IPS-11a (cell line): Measurements from ENCODE around the gene SNRK.

Experiments used
- H3K4me3 ChIP-seq: one replicate; pipeline ENCODE4 v1.5.1; 2013; ENCODE audit warnings: low read depth, low read length, control low read depth

Gene SNRK

GRCh38 chr3:43370293-43370980 is 84.1 kb downstream of the SNRK start:
- no peak overlapping the region for H3K4me3 ChIP-seq

GRCh38 chr3:43371494-43371893 is 85.2 kb downstream of the SNRK start:
- H3K4me3 ChIP-seq, result no peak overlapping the region

DNA sequence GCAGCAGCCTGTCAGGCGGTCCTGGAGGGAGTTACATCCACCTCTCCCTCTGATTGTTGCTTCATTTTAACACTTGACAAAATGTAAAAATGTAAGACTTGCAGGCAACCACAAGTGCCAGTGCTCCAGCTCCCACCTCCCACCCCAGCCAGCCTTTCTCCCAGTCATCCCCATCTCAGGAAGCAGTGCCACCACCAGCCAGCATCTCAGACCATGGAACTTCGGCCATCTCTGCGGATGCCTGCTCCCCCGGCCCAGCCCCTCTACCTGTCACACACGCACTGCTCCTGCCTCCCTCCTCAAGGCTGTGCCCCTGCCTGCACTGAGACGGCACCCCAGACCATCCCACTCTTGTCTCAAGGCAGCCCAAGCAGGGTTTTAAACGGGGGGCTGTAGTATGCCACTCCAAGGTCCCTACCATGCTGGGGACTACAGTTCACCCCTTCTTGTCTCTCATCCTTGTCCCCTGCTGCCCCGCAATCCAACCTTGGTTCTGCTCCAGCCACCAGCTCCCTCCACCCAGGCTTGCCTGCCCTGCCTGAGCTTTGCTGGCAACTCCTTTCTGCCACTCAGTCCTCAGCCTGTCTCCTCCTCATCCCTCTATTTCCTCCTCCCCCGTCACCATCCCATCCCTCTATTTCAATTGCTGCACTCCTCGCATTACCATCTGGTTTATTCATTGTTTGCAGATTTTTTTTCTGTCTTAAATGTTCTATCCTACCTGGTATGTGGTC is 85.8 kb downstream of the SNRK start:
- no peak overlapping the region for H3K4me3 ChIP-seq

DNA sequence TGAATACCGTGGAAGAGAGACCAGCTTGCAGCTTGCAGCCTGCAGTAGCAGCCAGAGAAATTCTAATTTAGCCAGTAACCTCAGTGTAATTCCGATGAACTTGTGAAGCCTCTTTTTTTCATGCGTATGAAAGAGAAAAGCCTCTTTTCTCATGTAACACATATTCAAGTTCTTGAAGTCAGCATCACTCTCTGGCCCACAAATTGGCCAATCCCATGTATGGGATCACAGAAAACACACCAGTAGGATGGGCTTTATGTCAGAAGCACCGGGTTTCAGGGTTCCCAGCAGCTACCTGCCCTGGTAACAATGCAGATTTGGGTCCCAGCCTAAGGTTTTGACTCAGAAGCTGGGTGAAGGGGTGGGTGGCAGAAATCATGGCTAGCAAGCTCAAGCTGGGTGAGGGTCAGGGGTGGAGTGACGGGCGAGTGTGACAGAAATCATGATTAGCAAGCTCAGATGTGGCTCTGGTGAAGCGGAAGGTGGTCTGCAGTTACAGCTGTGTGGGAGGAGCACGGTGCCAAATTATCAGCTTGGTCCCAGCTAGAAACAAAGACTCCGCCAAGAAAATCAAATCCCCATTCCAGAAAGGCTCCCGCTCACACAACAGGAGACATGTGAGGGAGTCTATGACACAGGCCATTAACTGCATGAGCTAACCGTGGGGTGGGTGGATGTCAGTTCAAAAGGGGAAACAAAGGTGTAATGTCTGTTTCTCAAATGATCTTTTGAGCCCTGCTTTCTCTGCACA is 86.6 kb downstream of the SNRK start:
- no peak overlapping the region for H3K4me3 ChIP-seq

DNA sequence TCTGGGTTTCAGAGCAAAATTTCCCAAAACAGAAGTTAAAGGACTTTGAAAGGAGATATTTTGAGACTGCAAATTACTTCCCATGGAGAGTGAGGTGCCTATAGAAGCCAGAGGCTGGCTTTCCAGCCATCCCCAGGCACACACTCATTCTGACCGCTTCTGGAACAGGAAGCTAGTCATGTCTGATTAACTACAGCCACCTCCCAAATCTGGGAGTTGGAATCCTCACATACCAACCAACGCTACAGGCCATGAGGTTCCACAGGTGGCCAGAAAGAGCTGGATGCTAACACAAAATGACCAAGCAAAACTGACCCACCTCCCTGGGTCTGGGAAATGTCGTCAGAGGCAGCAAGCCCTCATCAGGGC is 87.2 kb downstream of the SNRK start:
- H3K4me3 ChIP-seq, result no peak overlapping the region

- no peak overlapping the region for H3K4me3 ChIP-seq
Observed at GRCh38 chr3:43378066-43378935, 92.0 kb downstream of the SNRK start.

DNA sequence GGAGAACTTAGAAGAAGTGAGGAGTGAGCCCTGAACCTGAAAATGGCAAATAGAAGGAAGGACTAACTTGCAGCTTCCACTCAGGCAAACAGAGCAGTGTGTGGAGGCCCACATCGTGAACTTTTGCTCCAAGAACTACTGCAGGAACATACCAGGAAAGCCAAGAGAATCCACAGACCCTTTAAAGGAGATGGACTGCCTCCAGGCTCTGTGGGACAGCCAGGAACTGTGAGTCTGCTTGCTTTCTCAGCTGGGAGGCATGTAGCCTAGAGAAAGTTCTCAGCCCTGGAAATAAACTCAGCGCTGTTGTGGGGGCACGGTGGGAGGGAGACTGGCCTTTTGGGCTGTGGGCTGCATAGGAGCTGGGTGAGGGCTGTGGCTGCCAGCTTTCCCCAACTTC is 93.0 kb downstream of the SNRK start:
- H3K4me3 ChIP-seq, result no peak overlapping the region

GRCh38 chr3:43388175-43388574 is 101.8 kb downstream of the SNRK start:
- H3K4me3 ChIP-seq, result no peak overlapping the region

- no peak overlapping the region for H3K4me3 ChIP-seq
Observed at GRCh38 chr3:43388915-43389314, 102.6 kb downstream of the SNRK start.

DNA sequence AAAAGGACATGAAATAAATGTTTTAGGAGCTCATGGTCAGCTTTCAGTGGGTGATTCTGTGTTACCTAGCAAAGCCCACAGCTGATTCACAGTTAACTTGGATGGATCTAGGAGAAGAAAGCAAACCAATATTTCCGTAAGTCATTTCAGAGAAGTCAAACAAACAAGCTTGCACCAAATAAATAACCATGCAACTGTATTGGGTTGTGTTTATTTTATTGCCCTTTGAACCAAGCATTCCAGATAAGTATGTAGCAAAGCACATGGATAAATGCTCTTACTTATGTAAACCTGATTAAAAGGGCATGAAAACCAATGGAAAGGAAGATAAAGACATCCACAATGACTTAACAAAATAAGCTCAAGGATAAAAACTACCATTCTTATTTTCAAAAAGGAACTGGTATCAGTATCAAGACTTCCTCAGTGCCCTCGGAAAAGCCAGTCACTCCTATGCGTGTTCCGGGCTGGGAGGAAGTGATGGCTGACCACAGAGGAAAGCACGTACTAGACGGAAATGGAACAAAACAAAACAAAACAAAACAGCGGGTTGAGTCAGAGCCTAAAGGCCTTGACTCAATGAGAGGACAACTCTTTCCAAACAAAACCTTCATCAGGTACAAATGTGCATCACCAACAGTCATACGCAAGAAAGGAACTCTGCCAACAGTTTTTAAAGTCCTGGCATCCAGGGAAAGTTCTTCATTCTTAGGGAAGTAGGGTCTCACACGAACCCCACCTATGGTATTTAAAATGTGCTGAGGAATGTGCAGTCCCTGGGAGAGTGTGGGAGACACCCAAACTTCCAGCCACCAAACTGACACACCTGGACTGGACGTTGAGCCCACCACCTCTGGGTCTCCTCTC is 103.3 kb downstream of the SNRK start:
- no peak overlapping the region for H3K4me3 ChIP-seq

- H3K4me3 ChIP-seq, result no peak overlapping the region
Observed at GRCh38 chr3:43390255-43390588, 103.9 kb downstream of the SNRK start.

DNA sequence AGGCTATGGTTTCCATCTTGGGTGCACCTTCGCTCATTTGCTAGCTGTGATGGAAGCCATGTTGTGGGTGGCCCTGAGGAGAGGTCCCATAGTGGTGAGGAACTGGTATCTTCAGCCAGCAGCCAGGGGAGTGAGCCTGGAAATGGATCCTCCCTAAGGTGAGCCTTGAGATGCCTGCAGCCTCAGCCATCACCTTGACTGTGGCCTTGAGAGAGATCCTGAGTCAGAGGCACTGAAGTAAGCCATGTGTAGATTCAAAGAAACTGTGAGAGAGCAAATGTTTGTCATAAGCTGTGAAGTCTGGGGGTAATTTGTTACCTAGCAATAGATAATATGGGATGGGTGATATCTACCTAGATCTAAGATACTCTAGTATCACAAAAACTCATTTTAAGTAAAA is 105.3 kb downstream of the SNRK start:
- no peak overlapping the region for H3K4me3 ChIP-seq

GRCh38 chr3:43394041-43394554 is 107.8 kb downstream of the SNRK start:
- no peak overlapping the region for H3K4me3 ChIP-seq

DNA sequence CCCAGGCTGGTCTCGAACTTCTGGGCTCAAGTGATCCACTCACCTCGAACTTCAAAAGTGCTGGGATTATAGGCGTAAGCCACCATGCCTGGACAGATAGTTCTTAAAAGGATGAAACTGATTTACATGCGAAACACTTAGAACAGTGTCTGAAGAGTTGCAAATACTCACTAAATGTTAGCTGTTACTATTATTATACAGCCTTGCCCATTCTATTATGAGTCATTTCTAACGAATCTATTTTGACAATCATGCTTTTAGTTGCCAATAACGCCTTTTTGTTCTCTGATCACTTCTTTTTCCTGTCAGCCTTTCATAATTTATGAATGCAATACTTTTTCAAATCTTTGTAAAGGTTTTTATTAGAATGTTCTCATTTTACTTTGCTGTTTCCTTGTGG is 112.7 kb downstream of the SNRK start:
- no peak overlapping the region for H3K4me3 ChIP-seq

GRCh38 chr3:43400167-43400566 is 113.8 kb downstream of the SNRK start:
- no peak overlapping the region for H3K4me3 ChIP-seq
